MM.1S (cell line): Measurements from ENCODE around the gene PBXIP1.

Source experiments
- DNase-seq: peaks from one replicate; pipeline ENCODE4 v3.0.0-alpha.2; 2015
- H2AFZ ChIP-seq: fragments of 300-600 bp; sonication (generic); 2 replicates; pipeline ENCODE4 v1.6.0; 2016; ENCODE audit warnings: antibody characterized with exemption, low read length
- H3F3A ChIP-seq: fragments of 300-600 bp; sonication (generic); 2 replicates; pipeline ENCODE4 v1.6.1; 2016; ENCODE audit warnings: mild to moderate bottlenecking, antibody characterized with exemption, low read length, moderate library complexity, mixed read lengths; ENCODE audit not compliant: insufficient read depth
- H3K27ac ChIP-seq: fragments of 300-600 bp; sonication (generic); 2 replicates; pipeline ENCODE4 v1.5.1; 2016; ENCODE audit warnings: mild to moderate bottlenecking, low read length
- H3K27me3 ChIP-seq: fragments of 300-600 bp; sonication (generic); replicated peaks from 2 replicates; pipeline ENCODE4 v1.6.0; 2016; ENCODE audit warnings: low read length; ENCODE audit not compliant: insufficient read depth
- H3K36me3 ChIP-seq: fragments of 300-600 bp; sonication (generic); replicated peaks from 2 replicates; pipeline ENCODE4 v1.6.1; 2016; ENCODE audit warnings: mild to moderate bottlenecking, low read length, mixed read lengths; ENCODE audit not compliant: insufficient read depth
- H3K4me1 ChIP-seq: fragments of 300-600 bp; sonication (generic); 2 replicates; pipeline ENCODE4 v1.6.1; 2016; ENCODE audit warnings: low read length, mixed read lengths
- H3K4me2 ChIP-seq: fragments of 300-600 bp; sonication (generic); 2 replicates; pipeline ENCODE4 v1.6.0; 2016; ENCODE audit warnings: low read depth, low read length
- H3K4me3 ChIP-seq: fragments of 300-600 bp; sonication (generic); 2 replicates; pipeline ENCODE4 v1.5.1; 2016; ENCODE audit warnings: low read length, mixed read lengths
- H3K79me2 ChIP-seq: fragments of 300-600 bp; sonication (generic); 2 replicates; pipeline ENCODE4 v1.6.1; 2016; ENCODE audit warnings: mixed run types, low read length, mixed read lengths
- H3K9ac ChIP-seq: fragments of 300-600 bp; sonication (generic); 2 replicates; pipeline ENCODE4 v1.6.1; 2016; ENCODE audit warnings: low read length, mixed read lengths
- H3K9me2 ChIP-seq: fragments of 300-600 bp; sonication (generic); replicated peaks from 2 replicates; pipeline ENCODE4 v1.6.1; 2016; ENCODE audit warnings: mild to moderate bottlenecking, low read length, mixed read lengths; ENCODE audit not compliant: insufficient read depth
- H3K9me3 ChIP-seq: fragments of 300-600 bp; sonication (generic); replicated peaks from 2 replicates; pipeline ENCODE4 v1.6.1; 2016; ENCODE audit warnings: mild to moderate bottlenecking, low read length, mixed read lengths; ENCODE audit not compliant: insufficient read depth
- H4K20me1 ChIP-seq: fragments of 300-600 bp; sonication (generic); 2 replicates; pipeline ENCODE4 v1.6.1; 2016; ENCODE audit warnings: mild to moderate bottlenecking, low read length, moderate library complexity, mixed read lengths; ENCODE audit not compliant: insufficient read depth
- EZH2 ChIP-seq: fragments of 300-600 bp; sonication (generic); optimal IDR thresholded peaks from 2 replicates; pipeline ENCODE3; 2017; ENCODE audit warnings: low read depth, mild to moderate bottlenecking, antibody characterized with exemption, low read length, mixed read lengths
- EZH2phosphoT487 ChIP-seq: fragments of 300-600 bp; sonication (generic); IDR thresholded peaks from 2 replicates; pipeline ENCODE4 v1.6.1; 2018; ENCODE audit warnings: antibody characterized with exemption, low read length
- TF ChIP-seq, protein P1 (sequence below): fragments of 300-600 bp; sonication (generic); IDR thresholded peaks from 2 replicates; pipeline ENCODE4 v1.5.1; 2016; ENCODE audit warnings: antibody characterized with exemption, low read length, mixed read lengths

The PBXIP1 gene

DNA sequence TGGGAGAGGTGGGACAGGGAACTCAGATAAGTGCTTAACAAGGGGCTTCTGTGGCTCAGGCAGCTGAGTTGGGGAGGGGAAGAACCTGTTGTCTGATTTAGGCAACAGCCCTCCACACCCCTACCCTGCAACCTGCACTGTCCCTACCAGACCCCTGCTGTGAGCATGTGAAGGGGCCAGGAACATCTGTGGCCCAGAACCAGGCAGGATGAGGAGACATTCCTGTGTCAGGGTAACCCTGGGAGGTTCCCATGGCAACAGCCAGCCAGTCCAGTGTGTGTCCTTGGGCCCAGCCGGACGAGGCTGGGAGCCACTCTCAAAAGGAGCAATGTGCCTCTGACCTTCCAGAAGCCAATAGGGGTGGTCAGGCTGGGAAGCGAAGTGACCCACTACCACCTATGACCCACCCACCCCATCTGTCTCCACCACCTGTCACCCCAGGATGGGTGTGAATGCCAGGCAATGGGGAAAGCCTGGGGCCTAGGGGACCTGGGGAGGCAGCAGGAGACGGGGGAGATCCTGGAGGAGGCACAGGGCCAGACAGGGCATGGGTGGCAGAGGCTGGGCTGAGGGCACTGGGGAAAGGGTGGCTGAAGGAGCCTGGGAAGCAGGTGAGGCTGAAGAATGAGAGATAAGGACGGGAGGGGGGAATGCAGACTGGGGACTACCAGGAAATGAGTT is 14.4 kb downstream of the PBXIP1 start:
- no peak overlapping the region for H3K4me3 ChIP-seq
- no peaks in the 10 kb centered on the region for H4K20me1 ChIP-seq
- H3K4me1 ChIP-seq, result peaks cover 78% of the 10 kb centered on the region
- H3K27me3 ChIP-seq, result no peaks in the 10 kb centered on the region
- no peaks in the 10 kb centered on the region for H3K9me2 ChIP-seq
- no peaks in the 10 kb centered on the region for H3K9me3 ChIP-seq
- TF ChIP-seq, protein P1, sequence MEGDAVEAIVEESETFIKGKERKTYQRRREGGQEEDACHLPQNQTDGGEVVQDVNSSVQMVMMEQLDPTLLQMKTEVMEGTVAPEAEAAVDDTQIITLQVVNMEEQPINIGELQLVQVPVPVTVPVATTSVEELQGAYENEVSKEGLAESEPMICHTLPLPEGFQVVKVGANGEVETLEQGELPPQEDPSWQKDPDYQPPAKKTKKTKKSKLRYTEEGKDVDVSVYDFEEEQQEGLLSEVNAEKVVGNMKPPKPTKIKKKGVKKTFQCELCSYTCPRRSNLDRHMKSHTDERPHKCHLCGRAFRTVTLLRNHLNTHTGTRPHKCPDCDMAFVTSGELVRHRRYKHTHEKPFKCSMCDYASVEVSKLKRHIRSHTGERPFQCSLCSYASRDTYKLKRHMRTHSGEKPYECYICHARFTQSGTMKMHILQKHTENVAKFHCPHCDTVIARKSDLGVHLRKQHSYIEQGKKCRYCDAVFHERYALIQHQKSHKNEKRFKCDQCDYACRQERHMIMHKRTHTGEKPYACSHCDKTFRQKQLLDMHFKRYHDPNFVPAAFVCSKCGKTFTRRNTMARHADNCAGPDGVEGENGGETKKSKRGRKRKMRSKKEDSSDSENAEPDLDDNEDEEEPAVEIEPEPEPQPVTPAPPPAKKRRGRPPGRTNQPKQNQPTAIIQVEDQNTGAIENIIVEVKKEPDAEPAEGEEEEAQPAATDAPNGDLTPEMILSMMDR, result no peak
- TF ChIP-seq EZH2 (no peak), EZH2phosphoT487 (no peak)
- peaks cover 46% of the 10 kb centered on the region for H3K79me2 ChIP-seq
- H3F3A ChIP-seq, result peaks cover 87% of the 10 kb centered on the region
- no peaks in the 10 kb centered on the region for H3K36me3 ChIP-seq
- peak overlapping the region; percentile 87; the same call in 1 of the 2 replicates for H3K4me2 ChIP-seq
- no peak overlapping the region for H2AFZ ChIP-seq
- H3K27ac ChIP-seq, result peak overlapping the region; percentile 91
- peak overlapping the region; percentile 89 for H3K9ac ChIP-seq
- no peak for DNase-seq

DNA sequence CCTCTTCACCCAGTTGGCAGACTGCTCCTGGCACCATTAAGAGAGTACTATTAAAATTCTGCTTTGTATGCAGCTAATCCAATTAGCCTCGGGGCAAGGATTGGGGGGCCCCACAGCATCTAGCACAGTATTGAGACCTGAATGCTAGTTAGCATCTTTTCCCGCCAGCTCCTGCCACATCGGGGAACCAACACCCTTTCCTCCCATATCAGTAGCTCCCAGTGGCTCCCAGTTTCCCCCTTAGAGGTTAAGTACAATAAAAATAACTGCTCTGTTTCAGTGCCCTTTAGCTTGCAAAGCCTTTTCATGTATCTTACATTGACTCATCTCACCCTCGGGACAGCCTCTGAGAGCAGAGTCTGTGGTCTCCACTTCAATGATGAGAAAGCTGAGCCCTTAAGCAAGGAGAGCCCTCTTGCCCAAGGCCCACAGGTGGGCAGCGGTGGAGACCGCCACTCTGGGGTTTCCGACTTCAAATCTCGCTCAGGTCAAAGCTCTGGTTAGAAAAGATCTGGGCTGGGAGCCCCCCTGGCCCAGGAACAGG is 15.2 kb downstream of the PBXIP1 start:
- H3K4me3 ChIP-seq, result no peak overlapping the region
- no peaks in the 10 kb centered on the region for H3K36me3 ChIP-seq
- H3F3A ChIP-seq, result peaks cover 84% of the 10 kb centered on the region
- TF ChIP-seq EZH2, result no peak
- no peak for TF ChIP-seq EZH2phosphoT487
- TF ChIP-seq, protein P1, result no peak
- H3K9ac ChIP-seq, result no peak overlapping the region
- H3K79me2 ChIP-seq, result peaks cover 44% of the 10 kb centered on the region
- H3K27me3 ChIP-seq, result no peaks in the 10 kb centered on the region
- no peaks in the 10 kb centered on the region for H3K9me3 ChIP-seq
- H3K27ac ChIP-seq, result peak overlapping the region; percentile 91
- H4K20me1 ChIP-seq, result no peaks in the 10 kb centered on the region
- no peak overlapping the region for H2AFZ ChIP-seq
- no peak overlapping the region for H3K4me2 ChIP-seq
- peaks cover 76% of the 10 kb centered on the region for H3K4me1 ChIP-seq
- DNase-seq, result no peak
- H3K9me2 ChIP-seq, result no peaks in the 10 kb centered on the region

DNA sequence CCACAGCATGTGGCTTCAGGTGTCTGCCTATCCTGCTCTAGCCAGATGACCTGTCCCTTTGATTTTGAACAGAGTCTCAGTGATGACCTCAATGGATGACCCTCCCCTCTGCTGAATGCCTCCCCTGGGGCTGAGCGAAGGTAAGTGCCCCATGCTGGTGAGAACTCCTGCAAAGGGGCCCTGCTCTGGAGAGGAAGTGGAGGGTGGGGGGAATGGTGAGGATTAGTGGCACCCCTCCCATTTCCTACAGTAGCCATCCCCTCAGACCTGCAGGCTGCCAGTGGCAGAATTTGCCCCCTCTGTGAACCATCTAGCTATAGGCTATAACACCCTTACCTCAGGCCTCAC is 15.7 kb downstream of the PBXIP1 start:
- Histone ChIP-seq H3K4me1 (peaks cover 76% of the 10 kb centered on the region), H3K9me2 (no peaks in the 10 kb centered on the region), H2AFZ (no peak overlapping the region), H4K20me1 (no peaks in the 10 kb centered on the region), H3K9ac (no peak overlapping the region), H3F3A (peaks cover 78% of the 10 kb centered on the region), H3K27ac (peak overlapping the region; percentile 91; the same call in 1 of the 2 replicates), H3K27me3 (no peaks in the 10 kb centered on the region), H3K9me3 (no peaks in the 10 kb centered on the region), H3K79me2 (peaks cover 44% of the 10 kb centered on the region), H3K36me3 (no peaks in the 10 kb centered on the region), H3K4me2 (no peak overlapping the region), H3K4me3 (no peak overlapping the region)
- TF ChIP-seq, protein P1, result no peak
- no peak for TF ChIP-seq EZH2
- TF ChIP-seq EZH2phosphoT487, result no peak
- no peak for DNase-seq
